ENCODE data around the gene GSTA3. TPM values are rescaled to one million over a fixed set of nuclear protein-coding genes. Genes with fewer than 3 reads are reported as not detected.
"Not testable (repeated sequence)": the region's sequence is repeated elsewhere in the genome, so short reads cannot be mapped to it uniquely, and the experiment has no call there.

Gene GSTA3
- polyA plus RNA-seq (2011; rRNA removed) (not detected in 2 replicates), polyA minus RNA-seq (2011; rRNA and poly(A)+ RNA removed) (not detected in 2 replicates)

DNA sequence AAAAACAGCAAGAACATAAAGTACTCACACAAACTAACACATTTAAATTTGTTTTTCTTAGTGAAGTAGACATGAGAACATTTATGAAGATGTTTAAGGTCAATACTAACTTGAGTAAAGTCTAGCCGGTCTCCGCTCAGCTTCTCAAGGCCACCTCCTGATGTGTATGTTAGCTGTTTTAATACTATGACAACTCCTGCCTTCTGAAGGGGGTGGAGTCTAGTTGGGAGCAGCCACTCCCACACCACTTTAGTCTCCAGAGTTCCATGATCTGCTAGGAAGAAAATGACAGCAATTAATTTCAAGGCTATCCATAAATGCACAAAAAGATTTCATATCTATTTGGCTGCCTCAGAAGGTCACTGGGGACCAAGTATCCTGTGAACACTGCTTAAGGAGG is at the start of gene GSTA3:
GSTA3 (minus strand) TSS at position 168 of the 400 bp plus-strand sequence. CDS start 3,864 bp downstream, outside the sequence.
- no peaks in the 10 kb centered on the region for H3K27me3 ChIP-seq (ENCODE audit: control insufficient read depth, insufficient read depth, low read length)
- no peak for DNase-seq (ENCODE audit: low read depth, low spot score)
- ChIA-PET POLR2A (no interaction called here), CTCF (no interaction called here)
- H3K4me3 ChIP-seq (ENCODE audit: low read depth, low read length): no peak within 1 kb of the TSS
- TF ChIP-seq, protein P1, sequence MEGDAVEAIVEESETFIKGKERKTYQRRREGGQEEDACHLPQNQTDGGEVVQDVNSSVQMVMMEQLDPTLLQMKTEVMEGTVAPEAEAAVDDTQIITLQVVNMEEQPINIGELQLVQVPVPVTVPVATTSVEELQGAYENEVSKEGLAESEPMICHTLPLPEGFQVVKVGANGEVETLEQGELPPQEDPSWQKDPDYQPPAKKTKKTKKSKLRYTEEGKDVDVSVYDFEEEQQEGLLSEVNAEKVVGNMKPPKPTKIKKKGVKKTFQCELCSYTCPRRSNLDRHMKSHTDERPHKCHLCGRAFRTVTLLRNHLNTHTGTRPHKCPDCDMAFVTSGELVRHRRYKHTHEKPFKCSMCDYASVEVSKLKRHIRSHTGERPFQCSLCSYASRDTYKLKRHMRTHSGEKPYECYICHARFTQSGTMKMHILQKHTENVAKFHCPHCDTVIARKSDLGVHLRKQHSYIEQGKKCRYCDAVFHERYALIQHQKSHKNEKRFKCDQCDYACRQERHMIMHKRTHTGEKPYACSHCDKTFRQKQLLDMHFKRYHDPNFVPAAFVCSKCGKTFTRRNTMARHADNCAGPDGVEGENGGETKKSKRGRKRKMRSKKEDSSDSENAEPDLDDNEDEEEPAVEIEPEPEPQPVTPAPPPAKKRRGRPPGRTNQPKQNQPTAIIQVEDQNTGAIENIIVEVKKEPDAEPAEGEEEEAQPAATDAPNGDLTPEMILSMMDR (IDR thresholded peaks at IDR 0.05; ENCODE audit: low read depth, low read length): no peak
- H3K27ac ChIP-seq (ENCODE audit: low read depth, low read length): no peak within 1 kb of the TSS
- peaks cover under 1% of the 10 kb centered on the region; the same call in 1 of the 2 replicates for H3K9me3 ChIP-seq (ENCODE audit: control insufficient read depth, insufficient read depth, low read length)

DNA sequence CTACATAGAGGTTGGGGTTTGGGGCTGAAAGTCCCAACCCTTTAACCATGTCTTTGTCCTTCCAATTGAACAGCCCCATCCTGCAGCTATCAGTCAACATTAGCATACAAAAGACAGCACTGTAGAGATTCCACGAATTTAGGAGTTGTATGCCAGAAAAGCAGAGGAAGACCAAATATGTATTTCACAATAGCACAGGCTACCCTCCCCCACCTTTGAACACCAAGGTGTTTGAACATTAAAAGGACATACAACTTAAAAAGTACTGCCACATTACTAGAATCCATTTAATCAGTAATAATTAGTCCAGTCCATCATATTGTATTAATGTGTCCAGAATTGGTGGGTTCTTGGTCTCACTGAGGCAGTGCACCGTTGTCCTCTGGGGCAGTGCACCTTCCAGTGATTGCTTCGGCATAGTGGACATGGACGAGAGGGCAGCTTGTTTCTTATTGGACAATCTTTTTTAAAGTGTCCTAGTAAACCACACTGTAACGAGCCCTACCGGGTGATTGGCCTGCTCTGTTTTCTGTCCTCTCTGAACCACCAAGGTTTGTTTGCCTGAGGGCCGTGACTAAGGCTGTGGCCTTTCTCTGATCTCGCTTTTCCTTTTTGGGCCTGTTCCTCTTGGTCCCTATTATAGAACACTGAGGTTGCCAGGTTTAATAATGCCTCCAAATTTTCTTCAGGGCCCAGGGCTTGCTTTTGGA is 49.2 kb upstream of the GSTA3 start:
- Histone ChIP-seq H3K27me3 (ENCODE audit: control insufficient read depth, insufficient read depth, low read length) (peaks cover 7% of the 10 kb centered on the region), H3K4me3 (ENCODE audit: low read depth, low read length) (no peak overlapping the region), H3K9me3 (ENCODE audit: control insufficient read depth, insufficient read depth, low read length) (peaks cover 6% of the 10 kb centered on the region), H3K27ac (ENCODE audit: low read depth, low read length) (no peak overlapping the region)
- DNase-seq (ENCODE audit: low read depth, low spot score): no peak
- TF ChIP-seq, protein P1 (IDR thresholded peaks at IDR 0.05; ENCODE audit: low read depth, low read length): no peak
- CTCF ChIA-PET: no interaction called here
- POLR2A ChIA-PET: no interaction called here

DNA sequence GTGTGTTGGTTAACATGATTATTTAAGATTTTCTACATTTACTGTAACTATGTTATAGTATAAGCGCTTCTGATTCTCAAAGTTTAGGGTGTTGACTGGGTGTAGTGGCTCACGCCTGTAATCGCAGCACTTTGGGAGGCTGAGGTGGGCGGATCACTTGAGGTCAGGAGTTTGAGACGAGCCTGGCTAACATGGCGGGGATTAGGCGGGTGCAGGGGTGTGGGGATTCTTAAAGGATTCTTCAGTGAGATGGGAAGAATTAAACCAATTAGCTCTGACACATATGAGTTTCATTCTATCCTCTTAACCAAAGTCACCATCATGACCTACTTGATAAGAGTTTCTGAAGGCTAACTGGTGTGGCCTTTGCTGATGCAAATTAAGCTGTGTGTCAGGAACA is 46.4 kb upstream of the GSTA3 start:
- ChIA-PET POLR2A (no interaction called here), CTCF (no interaction called here)
- Histone ChIP-seq H3K27me3 (ENCODE audit: control insufficient read depth, insufficient read depth, low read length) (peaks cover 11% of the 10 kb centered on the region), H3K27ac (ENCODE audit: low read depth, low read length) (no peak overlapping the region), H3K4me3 (ENCODE audit: low read depth, low read length) (no peak overlapping the region), H3K9me3 (ENCODE audit: control insufficient read depth, insufficient read depth, low read length) (no peaks in the 10 kb centered on the region)
- DNase-seq (ENCODE audit: low read depth, low spot score): no peak
- TF ChIP-seq, protein P1 (IDR thresholded peaks at IDR 0.05; ENCODE audit: low read depth, low read length): no peak

DNA sequence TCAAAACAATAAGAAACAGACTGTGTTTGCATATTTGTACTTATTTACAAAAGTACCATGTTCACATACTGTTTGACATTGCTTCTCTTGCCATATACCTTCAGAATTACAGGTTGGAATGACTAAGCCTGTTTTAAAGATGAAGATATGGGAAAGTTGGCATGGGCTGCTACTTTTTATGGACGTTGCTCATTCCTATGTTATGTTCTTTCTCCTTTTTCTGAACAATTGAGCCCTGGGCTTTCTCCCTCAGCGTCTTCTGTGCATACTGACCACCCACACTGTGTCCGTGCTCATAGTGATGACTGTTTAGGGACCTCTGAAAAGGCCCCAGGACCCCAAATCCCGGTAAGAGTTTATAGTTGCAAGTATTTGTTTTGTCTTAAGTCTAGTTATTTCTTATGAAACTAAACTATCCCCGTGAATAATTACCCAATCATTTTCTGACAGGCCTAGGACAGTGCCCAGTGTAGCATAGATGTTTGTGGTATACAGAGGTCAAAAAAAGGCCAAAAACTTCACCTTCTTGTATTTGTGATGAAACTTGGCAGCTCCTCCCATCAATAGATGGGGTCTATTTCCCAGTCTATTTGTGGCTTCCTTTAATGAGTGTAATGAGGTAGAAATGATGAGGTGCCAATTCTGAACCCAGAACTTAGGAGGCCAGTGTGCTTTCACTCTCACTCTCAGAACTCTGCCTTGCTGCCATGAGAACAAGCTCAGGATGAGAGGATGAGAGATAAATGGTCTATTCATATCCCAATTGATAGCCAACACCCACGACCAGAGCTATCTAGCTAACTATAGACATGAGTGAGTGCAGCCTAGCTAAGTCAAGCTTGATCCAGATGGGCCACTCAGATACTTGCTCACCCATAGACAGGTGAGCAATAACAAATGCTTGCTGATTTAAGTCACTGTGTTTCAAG is 44.7 kb upstream of the GSTA3 start:
- DNase-seq (ENCODE audit: low read depth, low spot score): no peak
- no peaks in the 10 kb centered on the region for H3K9me3 ChIP-seq (ENCODE audit: control insufficient read depth, insufficient read depth, low read length)
- peaks cover 11% of the 10 kb centered on the region for H3K27me3 ChIP-seq (ENCODE audit: control insufficient read depth, insufficient read depth, low read length)
- TF ChIP-seq, protein P1 (IDR thresholded peaks at IDR 0.05; ENCODE audit: low read depth, low read length): no peak
- CTCF ChIA-PET: no interaction called here
- H3K4me3 ChIP-seq (ENCODE audit: low read depth, low read length): no peak overlapping the region
- H3K27ac ChIP-seq (ENCODE audit: low read depth, low read length): no peak overlapping the region
- POLR2A ChIA-PET: no interaction called here

DNA sequence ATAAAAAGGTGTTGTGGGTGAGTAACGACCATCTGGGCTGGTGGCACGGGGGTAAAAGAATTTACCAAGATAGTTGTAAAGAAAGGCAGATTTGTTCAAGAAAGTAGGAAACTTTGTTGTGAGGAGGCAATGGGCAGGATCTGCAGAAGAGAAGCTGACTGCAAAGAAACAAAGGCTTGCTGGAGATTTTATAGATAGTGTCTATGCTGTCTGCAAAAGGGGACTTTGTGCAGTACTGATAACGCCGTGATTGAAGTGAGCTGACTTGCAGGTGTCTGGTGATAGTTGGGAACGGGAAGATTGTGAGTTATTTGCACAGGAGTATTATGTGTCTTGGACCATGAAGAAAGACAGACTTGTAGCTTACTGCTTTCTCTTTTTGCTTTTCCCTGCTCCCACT is 36.8 kb upstream of the GSTA3 start:
- Histone ChIP-seq H3K9me3 (ENCODE audit: control insufficient read depth, insufficient read depth, low read length) (no peaks in the 10 kb centered on the region), H3K27ac (ENCODE audit: low read depth, low read length) (no peak overlapping the region), H3K4me3 (ENCODE audit: low read depth, low read length) (no peak overlapping the region), H3K27me3 (ENCODE audit: control insufficient read depth, insufficient read depth, low read length) (peaks cover 10% of the 10 kb centered on the region)
- no peak for DNase-seq (ENCODE audit: low read depth, low spot score)
- TF ChIP-seq, protein P1 (IDR thresholded peaks at IDR 0.05; ENCODE audit: low read depth, low read length): no peak
- ChIA-PET POLR2A (no interaction called here), CTCF (no interaction called here)

DNA sequence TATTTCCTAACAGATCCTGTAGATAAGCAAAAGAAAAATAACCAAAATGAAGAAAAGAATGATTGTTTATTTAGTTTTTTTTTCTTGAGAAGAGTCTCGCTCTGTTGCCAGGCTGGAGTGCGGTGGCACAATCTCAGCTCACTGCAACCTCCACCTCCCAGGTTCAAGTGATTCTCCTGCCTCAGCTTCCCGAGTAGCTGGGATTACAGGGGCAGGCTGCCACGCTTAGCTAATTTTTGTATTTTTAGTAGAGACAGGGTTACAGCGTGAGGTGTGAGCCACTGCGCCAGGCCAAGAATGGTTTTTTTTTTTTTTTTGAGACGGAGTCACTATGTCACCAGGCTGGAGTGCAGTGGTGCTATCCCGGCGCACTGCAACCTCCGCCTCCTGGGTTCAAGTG is 33.3 kb upstream of the GSTA3 start:
- POLR2A ChIA-PET; H3K27ac ChIP-seq (ENCODE audit: low read depth, low read length); H3K9me3 ChIP-seq (ENCODE audit: control insufficient read depth, insufficient read depth, low read length); CTCF ChIA-PET; H3K4me3 ChIP-seq (ENCODE audit: low read depth, low read length); DNase-seq (ENCODE audit: low read depth, low spot score): not testable (repeated sequence)
- peaks cover 10% of the 10 kb centered on the region for H3K27me3 ChIP-seq (ENCODE audit: control insufficient read depth, insufficient read depth, low read length)

Measured in AG04450 (cell line).